HG03060 (cell line): ENCODE results near the gene PPARA.

Source experiments
- ATAC-seq: cut with Tn5 transposase; IDR thresholded peaks from one replicate; pipeline ENCODE4 v1.9.1; 2021; ENCODE audit warnings: low read depth, moderate number of reproducible peaks; ENCODE audit not compliant: unreplicated experiment

PPARA gene

DNA sequence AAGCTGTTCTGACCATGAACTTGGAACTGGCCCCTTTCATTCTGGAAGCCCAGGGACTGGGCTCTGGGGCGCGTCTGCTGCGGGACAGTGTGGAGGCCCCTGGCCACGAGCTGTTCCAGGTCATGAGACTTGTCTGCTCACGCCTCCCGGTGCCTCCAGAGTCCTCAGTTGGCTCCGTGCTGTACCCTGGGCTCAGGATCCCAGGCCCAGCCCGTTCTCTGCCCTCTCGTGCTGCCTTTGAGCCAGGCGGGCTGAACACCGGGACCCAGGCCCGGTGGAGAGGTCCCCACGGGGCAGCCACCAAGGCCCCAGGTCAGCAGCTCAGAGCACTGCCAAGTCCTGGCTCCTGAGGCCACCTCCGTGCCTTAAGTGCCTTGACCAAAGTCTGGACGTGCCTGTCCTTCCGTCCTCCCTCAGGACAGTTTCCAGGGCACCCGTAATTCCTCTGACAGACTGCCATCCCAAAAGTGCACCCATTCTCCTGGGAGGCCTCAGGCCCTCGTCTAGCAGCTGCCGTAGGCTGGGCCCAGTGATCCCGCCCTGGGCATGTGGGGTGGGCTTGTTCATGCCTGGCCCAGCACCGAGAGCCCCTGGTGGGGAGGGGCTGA is 36.3 kb upstream of the PPARA start:
- no peak for ATAC-seq

DNA sequence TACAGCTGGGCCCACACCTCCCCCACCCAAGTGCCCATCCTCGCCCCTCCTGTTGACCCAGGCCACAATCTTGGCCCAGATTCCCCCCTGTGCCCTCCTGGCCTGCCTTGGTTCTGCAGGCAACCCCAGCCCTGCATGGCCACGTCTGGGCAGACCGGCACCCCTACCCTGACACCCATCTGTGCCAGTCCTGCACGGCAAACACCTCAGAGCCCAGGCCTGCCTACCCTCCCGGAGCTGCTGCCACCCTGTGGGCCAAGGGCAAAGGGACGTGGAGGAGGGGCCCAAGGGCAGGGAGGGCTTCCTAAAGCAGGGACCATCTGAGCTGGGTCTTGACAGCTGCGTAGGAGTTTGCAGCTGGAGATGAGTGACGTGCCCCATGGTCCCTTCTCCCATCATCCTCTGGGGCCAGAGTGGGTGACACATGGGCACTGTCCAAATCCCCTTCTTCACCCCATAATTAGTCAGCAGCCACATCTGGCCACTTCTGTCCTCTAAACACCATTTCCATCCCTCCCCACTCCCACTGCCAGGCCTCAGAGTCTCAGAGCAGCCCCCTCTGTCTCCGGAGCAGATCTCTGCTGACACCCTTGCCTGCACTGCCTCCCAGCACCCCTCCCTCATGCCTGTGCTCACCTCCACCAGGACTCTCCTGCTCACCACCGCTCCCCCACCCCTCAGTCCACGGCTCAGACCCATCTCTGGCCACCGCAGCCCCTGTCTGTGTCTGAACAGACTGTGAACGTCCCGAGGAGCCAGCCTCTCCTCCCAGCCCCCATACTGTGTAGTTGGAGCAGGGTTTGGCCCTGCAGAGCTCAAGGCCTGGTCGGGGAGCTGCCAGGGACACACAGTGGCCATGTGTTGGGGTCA is 35.6 kb upstream of the PPARA start:
- no peak for ATAC-seq

GRCh38 chr22:46115388-46115678 is 35.0 kb upstream of the PPARA start:
- no peak for ATAC-seq

GRCh38 chr22:46115755-46116490 is 34.4 kb upstream of the PPARA start:
- ATAC-seq: no peak

GRCh38 chr22:46116491-46116958 is 33.8 kb upstream of the PPARA start:
- ATAC-seq: no peak

- ATAC-seq: no peak
Measured at GRCh38 chr22:46117206-46118199, 32.8 kb upstream of the PPARA start.

DNA sequence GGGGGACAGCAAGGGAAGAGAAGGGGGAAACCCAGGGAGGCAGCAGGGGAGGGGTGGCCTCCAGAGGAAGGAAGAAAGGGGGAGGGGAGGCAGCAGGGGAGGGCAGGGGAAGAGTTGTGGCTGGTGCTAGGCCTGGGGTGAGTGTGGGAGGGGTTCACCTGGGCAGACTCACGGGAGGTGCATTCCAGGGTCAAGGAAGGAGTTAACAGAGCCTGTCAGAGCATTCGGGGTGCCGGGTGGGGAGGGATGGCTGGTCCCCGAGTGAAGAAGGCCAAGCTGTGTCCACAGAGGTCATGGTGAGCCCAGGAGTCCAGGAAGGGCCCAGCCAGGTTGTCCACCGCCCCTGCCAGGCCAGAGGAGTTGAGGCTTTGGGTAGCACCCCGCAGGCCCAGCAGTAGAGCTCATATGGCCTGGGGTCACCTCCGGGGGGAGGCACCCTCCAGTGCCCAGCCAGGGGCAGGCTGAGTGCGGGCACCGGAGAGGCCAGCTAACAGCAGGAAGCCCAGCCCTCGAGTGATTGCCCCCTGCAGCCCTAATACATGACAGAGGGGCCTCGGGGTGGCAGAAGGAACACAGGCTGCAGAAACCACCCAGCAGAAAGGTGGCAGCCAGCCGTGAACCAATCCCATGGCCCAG is 31.1 kb upstream of the PPARA start:
- ATAC-seq: no peak

DNA sequence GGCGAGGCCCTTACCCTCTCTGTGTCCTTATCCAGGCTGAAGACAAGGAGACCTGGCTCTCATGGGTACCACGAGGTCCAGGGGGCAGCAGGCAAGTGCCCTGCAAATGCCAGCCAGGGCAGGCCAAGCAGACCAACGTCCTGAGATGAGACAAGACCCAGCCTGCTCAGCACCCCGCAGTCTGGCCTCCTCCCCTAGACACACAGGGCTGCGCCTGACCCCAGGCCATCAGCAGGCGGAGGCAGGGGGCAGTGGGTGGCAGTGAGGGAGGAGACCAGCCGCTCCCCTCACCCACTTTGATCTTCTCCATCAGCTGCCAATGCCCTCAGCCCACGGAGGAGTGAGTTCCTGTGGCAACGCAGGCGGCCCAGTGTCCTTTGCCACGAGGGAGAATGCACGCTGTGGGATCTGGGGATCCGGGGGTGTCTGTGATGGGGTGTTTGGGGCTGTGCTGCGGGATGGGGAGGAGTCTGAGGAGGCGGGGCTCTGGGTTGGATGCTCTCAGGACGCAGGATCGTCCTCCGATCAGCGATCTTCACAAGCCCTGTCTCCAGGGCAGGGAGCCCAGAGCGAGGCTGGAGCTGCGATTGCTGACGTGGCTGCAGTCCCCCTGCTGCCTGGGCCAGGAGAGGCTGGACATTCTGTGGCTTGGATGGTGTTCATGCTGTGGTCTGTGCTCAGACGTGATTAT is 30.5 kb upstream of the PPARA start:
- ATAC-seq: no peak

- ATAC-seq: no peak
Measured at GRCh38 chr22:46120420-46120737, 29.9 kb upstream of the PPARA start.

DNA sequence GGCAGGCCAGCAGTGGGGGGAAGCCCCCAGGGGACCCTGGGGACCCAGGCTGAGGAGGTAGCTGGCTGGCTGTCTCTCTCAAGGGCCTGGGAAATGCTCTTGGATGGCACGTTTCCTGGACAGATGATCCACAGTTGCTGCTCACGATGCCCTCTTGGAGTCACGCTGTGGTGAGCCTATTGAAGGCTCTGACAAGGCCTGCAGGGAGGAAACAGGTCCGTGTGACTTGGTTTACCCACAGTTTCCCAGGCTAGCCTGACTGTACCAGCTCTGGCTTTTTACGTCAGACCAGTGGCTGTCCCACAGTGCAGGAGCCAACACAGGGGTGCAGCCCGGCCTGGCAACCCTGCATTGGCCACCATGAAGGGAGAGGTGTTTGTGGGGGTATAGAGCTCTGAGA is 29.2 kb upstream of the PPARA start:
- no peak for ATAC-seq

- no peak for ATAC-seq
Measured at GRCh38 chr22:46121523-46122287, 28.6 kb upstream of the PPARA start.

GRCh38 chr22:46122511-46122971 is 27.8 kb upstream of the PPARA start:
- no peak for ATAC-seq

- ATAC-seq: no peak
Measured at GRCh38 chr22:46122980-46123693, 27.2 kb upstream of the PPARA start.

DNA sequence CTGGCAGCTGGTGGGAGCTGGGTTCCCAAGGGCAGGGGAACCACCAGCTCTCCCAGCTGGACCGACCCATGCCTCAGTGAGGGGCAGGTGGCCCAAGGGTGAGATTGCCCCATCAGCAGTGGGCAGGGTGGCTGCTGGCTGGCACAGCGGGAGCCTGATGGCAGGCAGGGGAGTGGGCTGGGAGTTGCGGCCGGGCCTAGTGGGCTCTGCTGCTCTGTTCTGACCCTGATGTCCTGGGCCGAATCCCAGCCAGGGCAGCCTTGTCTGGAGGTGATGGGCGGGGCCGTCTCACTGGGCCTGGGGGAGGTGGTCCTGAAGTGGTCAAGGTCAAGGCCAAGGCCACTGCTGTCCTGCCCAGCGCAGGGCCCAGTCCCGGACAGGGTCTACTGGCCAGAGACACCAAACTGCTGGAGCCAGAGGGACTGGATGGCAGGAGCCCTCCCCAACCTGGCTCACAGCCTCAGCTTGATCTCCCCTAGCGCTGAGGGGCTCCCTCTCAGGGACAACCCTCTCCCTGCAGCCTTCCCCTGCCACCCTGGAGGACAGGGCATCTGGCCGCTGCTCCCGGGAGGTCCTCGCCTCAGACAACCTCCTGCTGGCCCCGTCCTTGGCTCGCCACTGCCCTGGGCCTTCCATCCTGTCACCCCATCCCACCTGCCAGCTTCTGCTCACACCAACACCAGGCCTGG is 26.5 kb upstream of the PPARA start:
- no peak for ATAC-seq

DNA sequence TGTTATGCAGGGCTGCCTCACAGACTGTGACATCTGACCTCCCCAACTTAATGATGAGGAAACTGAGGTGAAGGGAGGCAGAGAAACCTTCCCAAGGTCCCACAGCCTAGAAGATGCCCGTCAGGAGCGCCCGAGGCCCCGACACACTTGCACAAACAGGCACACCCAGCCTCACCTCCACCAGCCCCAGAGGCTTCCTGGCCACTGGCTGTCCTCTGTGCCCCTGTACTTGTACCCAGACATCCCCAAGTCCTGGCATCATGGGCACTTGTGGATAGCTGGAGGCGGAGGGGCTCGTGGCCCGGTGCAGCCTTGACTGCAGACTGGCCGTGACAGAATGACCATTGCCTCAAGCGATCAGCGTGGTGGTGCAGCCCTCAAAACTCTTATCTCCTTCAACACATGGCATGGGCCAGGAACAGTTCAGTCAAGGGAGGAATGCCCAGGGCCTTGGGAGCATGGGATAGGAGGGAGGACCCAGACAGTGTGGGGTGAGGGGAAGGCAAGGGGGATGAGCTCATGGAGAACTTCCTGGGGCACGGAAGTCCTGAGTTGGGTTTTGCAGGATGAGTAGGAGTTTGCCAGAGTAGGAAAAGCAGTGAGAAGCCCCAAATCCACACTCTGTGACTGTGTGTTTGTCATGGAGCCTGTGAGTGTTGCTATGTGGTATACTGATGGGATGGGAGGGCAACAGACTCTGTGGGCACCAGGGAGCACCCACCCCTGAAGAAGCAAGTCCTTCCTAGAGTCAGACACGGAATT is 25.8 kb upstream of the PPARA start:
- ATAC-seq: no peak

DNA sequence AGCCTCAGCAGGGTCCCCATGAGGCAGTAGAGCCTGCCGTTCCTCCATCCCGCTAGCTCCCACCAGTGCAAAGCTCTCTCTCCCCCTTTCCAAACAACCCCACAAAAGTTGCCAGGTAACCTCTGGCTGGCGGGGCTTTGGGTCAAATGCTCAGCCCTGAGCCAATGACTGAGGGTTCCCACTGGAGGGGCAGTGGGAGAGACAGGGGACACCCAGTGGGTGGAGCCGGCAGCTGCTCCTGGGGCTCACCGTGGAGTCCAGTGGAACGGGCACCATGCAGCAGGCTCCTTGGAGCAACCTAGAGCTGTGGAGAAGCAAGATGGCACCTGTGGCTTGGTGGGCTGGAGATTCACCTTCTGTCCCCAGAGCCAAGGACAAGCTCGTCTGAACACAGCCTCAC is 25.0 kb upstream of the PPARA start:
- no peak for ATAC-seq
